SK-N-SH (cell line): ENCODE data around the gene HIPK4. TPM values are rescaled to one million over a fixed set of nuclear protein-coding genes. Genes with fewer than 3 reads are reported as not detected.
A peak's percentile ranks its signal among the peaks of the same experiment; 100 is the strongest.

ENCODE experiments used
- CTCF ChIA-PET: fragments of 300-600, 350-600 bp; formaldehyde crosslinking; extraction: SDS; loops from one replicate; lab custom pipeline; 2021; lab: Yijun Ruan, JAX
- POLR2A ChIA-PET: fragments of 350-600 bp; sonication (Branson Sonifier 250); formaldehyde crosslinking; extraction: SDS; loops from one replicate; lab custom pipeline; 2020; ENCODE audit warnings: antibody characterized with exemption, inconsistent platforms; lab: Yijun Ruan, JAX
- DNase-seq: peaks from one replicate; pipeline ENCODE4 v3.0.0; 2012
- H2AFZ ChIP-seq: fragments of 200-600 bp; sonication (generic); 2 replicates; pipeline ENCODE4 v1.8.1; 2016; ENCODE audit warnings: antibody characterized with exemption, mild to moderate bottlenecking, low read depth
- H3F3A ChIP-seq: fragments of 200-600 bp; sonication (generic); replicated peaks from 2 replicates; pipeline ENCODE3; 2016; ENCODE audit warnings: antibody characterized with exemption, mild to moderate bottlenecking; ENCODE audit not compliant: insufficient read depth
- H3K27ac ChIP-seq, 2 experiments: fragments of 200-500 bp in 1 of 2; fragments of 200-600 bp in 1 of 2; sonication (Bioruptor generic) in 1 of 2; sonication (generic), shearing (Covaris generic) in 1 of 2; 2 replicates each; pipeline versions ENCODE4 v1.5.1 to v1.6.1; 2014 to 2016; ENCODE audit warnings: low read depth in 2 of 2, inconsistent platforms in 1 of 2, low read length in 1 of 2, mild to moderate bottlenecking in 1 of 2, mixed read lengths in 1 of 2
- H3K27me3 ChIP-seq: fragments of 200-600 bp; sonication (generic), shearing (Covaris generic); 2 replicates; pipeline ENCODE4 v1.6.1; 2016; ENCODE audit warnings: mixed run types; ENCODE audit not compliant: insufficient read depth
- H3K36me3 ChIP-seq, 2 experiments: fragments of 200-500 bp in 1 of 2; fragments of 200-600 bp in 1 of 2; sonication (Bioruptor generic) in 1 of 2; sonication (generic) in 1 of 2; replicated peaks in 1 of 2; 2 replicates each; pipeline versions ENCODE3 to v1.5.1; 2014 to 2016; ENCODE audit warnings: low read length in 1 of 2, mild to moderate bottlenecking in 1 of 2; ENCODE audit not compliant: insufficient read depth in 2 of 2, control insufficient read depth in 1 of 2
- H3K4me1 ChIP-seq, 2 experiments: fragments of 200-500 bp in 1 of 2; fragments of 200-600 bp in 1 of 2; sonication (Bioruptor generic) in 1 of 2; sonication (generic), shearing (Covaris generic) in 1 of 2; 2 replicates each; pipeline versions ENCODE4 v1.5.1 to v1.6.1; 2014 to 2016; ENCODE audit warnings: low read depth in 1 of 2, low read length in 1 of 2, mixed run types in 1 of 2; ENCODE audit not compliant: insufficient read depth in 2 of 2, control insufficient read depth in 1 of 2
- H3K4me2 ChIP-seq: fragments of 200-600 bp; sonication (generic), shearing (Covaris generic); 2 replicates; pipeline ENCODE4 v1.6.1; 2017; ENCODE audit warnings: mixed run types
- H3K4me3 ChIP-seq, 2 experiments: fragments of 200-500 bp in 1 of 2; fragments of 200-600 bp in 1 of 2; sonication (Bioruptor generic) in 1 of 2; sonication (generic), shearing (Covaris generic) in 1 of 2; 2 replicates each; pipeline versions ENCODE4 v1.5.1 to v1.8.1; 2014 to 2016; ENCODE audit warnings: low read depth in 2 of 2, inconsistent platforms in 1 of 2, low read length in 1 of 2, mild to moderate bottlenecking in 1 of 2, mixed read lengths in 1 of 2, moderate library complexity in 1 of 2
- H3K79me2 ChIP-seq: fragments of 200-600 bp; sonication (generic); 2 replicates; pipeline ENCODE4 v1.8.1; 2017; ENCODE audit warnings: mild to moderate bottlenecking; ENCODE audit not compliant: insufficient read depth
- H3K9ac ChIP-seq: fragments of 200-600 bp; sonication (generic); 2 replicates; pipeline ENCODE4 v1.6.1; 2017; ENCODE audit warnings: mixed run types
- H3K9me2 ChIP-seq: fragments of 200-600 bp; sonication (generic); 2 replicates; pipeline ENCODE4 v1.6.1; 2017; ENCODE audit warnings: mixed run types
- H3K9me3 ChIP-seq: fragments of 200-600 bp; sonication (generic); 2 replicates; pipeline ENCODE4 v1.6.1; 2017; ENCODE audit warnings: mixed run types, mild to moderate bottlenecking, moderate library complexity
- H4K20me1 ChIP-seq: fragments of 200-600 bp; sonication (generic); 2 replicates; pipeline ENCODE4 v1.6.1; 2017; ENCODE audit warnings: mild to moderate bottlenecking, mixed run types; ENCODE audit not compliant: insufficient read depth
- CTCF ChIP-seq: fragments of 200-600 bp; sonication (generic); IDR thresholded peaks from 2 replicates; pipeline ENCODE4 v1.6.1; 2017; ENCODE audit warnings: antibody characterized with exemption, mild to moderate bottlenecking, moderate library complexity
- EP300 ChIP-seq, 2 experiments: IDR thresholded peaks; 2 replicates each; pipeline versions ENCODE4 v1.4.0 to v1.6.1; 2012; ENCODE audit warnings: borderline replicate concordance in 1 of 2, low read depth in 1 of 2, low read length in 1 of 2
- EZH2phosphoT487 ChIP-seq: fragments of 200-600 bp; sonication (generic); IDR thresholded peaks from 2 replicates; pipeline ENCODE4 v1.6.1; 2017; ENCODE audit warnings: low read depth, mixed run types, mild to moderate bottlenecking, antibody characterized with exemption, moderate library complexity, borderline replicate concordance
- GABPA ChIP-seq: IDR thresholded peaks from 2 replicates; pipeline ENCODE4 v1.4.0; 2012; ENCODE audit warnings: low read depth, mild to moderate bottlenecking
- GATA2 ChIP-seq: sonication (generic); formaldehyde crosslinking; IDR thresholded peaks from 2 replicates; pipeline ENCODE4 v1.5.0; 2020; ENCODE audit warnings: mild to moderate bottlenecking, missing genetic modification reagents
- JUND ChIP-seq: IDR thresholded peaks from 2 replicates; pipeline ENCODE4 v1.4.0; 2012
- POLR2AphosphoS5 ChIP-seq: IDR thresholded peaks from 2 replicates; pipeline ENCODE4 v1.6.1; 2012; ENCODE audit warnings: low read depth, low read length
- RXRA ChIP-seq: IDR thresholded peaks from 2 replicates; pipeline ENCODE4 v1.4.0; 2012; ENCODE audit warnings: low read depth, mild to moderate bottlenecking, borderline replicate concordance
- SMC3 ChIP-seq: IDR thresholded peaks from 2 replicates; pipeline ENCODE4 v1.6.1; 2012; ENCODE audit warnings: low read depth, low read length, improper control_type of control experiment
- TAF1 ChIP-seq: IDR thresholded peaks from 2 replicates; pipeline ENCODE4 v1.6.1; 2012; ENCODE audit warnings: low read depth, mild to moderate bottlenecking, low read length, moderate library complexity, borderline replicate concordance
- TCF12 ChIP-seq: IDR thresholded peaks from 2 replicates; pipeline ENCODE4 v1.4.0; 2012
- TEAD4 ChIP-seq: IDR thresholded peaks from 2 replicates; pipeline ENCODE4 v1.4.0; 2012; ENCODE audit warnings: mild to moderate bottlenecking, borderline replicate concordance; ENCODE audit not compliant: insufficient read depth
- WGBS: methylation state at CpG from one replicate; pipeline ENCODE4 v1.1.6; 2017; ENCODE audit warnings: low lambda C conversion rate; 5-methylcytosine and 5-hydroxymethylcytosine counted together
- polyA plus RNA-seq, 3 experiments: library from polyadenylated mRNA; depleted of rRNA; stranded (reverse); fragments of >200 nt; gene quantifications; 2 replicates each; pipeline ENCODE4 v1.2.3, GENCODE V29; 2012
- TF ChIP-seq, protein P1 (sequence below): fragments of 150-350 bp; IDR thresholded peaks from 2 replicates; pipeline ENCODE4 v1.6.1; 2016; ENCODE audit warnings: mild to moderate bottlenecking, low read depth, low read length
- TF ChIP-seq, protein P2 (sequence below): fragments of 150-350 bp; IDR thresholded peaks from 2 replicates; pipeline ENCODE4 v1.6.1; 2017; ENCODE audit warnings: antibody characterized with exemption, low read length, low read depth, borderline replicate concordance

The HIPK4 gene
- polyA plus RNA-seq, 1 of the 3 experiments (the other 2 are of a cell fraction): 0.23 TPM

DNA sequence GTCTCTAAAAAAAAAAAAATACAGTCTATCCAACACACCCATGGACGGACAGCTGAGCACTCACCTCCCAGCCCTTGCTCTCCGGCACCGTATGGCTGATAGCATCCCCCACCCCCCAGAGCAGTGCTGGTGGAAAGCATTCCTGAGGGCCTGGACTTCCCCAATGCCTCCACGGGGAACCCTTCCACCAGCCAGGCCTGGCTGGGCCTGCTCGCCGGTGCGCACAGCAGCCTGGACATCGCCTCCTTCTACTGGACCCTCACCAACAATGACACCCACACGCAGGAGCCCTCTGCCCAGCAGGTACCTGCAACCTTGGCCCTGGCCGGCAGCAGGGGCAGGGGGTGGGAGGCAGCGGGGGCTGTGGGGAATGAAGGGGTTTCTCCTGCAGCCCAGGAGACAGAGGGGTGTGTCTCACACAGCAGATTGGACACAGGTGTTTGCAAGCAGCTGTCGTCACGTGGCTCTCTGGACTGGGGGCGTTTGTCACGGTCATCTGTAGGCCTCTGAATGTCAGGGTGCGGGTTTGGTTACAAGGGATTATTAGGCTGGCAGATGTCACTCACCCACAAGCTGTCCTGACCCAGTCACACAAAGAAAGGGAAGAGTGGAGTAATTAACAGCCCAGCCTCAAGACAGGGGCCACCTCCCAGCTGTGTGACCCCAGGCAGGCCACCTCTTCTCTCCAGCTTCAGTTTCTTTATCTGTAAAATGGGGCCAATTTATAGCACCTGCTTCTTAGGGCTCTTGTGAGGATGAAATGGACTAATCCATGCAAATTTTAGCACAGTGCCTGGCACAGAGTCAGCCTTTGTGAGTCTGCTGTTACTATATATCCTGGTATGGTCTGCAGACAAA, 22.2 kb downstream of the HIPK4 start:
- H3K4me1 ChIP-seq: peaks cover 0 to 14% of the 10 kb centered on the region in 2 experiments; a peak in 2 of 4 replicates
- CTCF ChIA-PET: interaction anchor here (1.4 to 2.6 kb wide), 2 partner anchors 13 to 63 kb away, joined by 4 to 8 read pairs; no protein-coding TSS in a partner anchor
- no peaks in the 10 kb centered on the region for H3K9me3 ChIP-seq
- H3K27me3 ChIP-seq: no peaks in the 10 kb centered on the region
- no peak overlapping the region for H3K4me2 ChIP-seq
- H3K36me3 ChIP-seq: peaks cover 10 to 20% of the 10 kb centered on the region in 2 experiments
- H3K4me3 ChIP-seq: no peak overlapping the region
- H3F3A ChIP-seq: peaks cover 7% of the 10 kb centered on the region
- H4K20me1 ChIP-seq: no peaks in the 10 kb centered on the region
- WGBS: 97% methylated on average over 12 of the region's 16 CpGs
- H3K79me2 ChIP-seq: peaks cover 9% of the 10 kb centered on the region; the same call in 1 of the 2 replicates
- POLR2A ChIA-PET: no interaction called here
- TF ChIP-seq GABPA (no peak), CTCF (no peak), EZH2phosphoT487 (no peak), SMC3 (no peak), JUND (no peak), TEAD4 (no peak), RXRA (no peak), GATA2 (CRISPR knock-in tag) (no peak), POLR2AphosphoS5 (no peak), EP300 (IDR thresholded peaks at IDR 0.05; ENCODE audit: borderline replicate concordance in 1 of 2, low read depth in 1 of 2, low read length in 1 of 2) (no peak), TAF1 (no peak), TCF12 (no peak)
- TF ChIP-seq, protein P1, sequence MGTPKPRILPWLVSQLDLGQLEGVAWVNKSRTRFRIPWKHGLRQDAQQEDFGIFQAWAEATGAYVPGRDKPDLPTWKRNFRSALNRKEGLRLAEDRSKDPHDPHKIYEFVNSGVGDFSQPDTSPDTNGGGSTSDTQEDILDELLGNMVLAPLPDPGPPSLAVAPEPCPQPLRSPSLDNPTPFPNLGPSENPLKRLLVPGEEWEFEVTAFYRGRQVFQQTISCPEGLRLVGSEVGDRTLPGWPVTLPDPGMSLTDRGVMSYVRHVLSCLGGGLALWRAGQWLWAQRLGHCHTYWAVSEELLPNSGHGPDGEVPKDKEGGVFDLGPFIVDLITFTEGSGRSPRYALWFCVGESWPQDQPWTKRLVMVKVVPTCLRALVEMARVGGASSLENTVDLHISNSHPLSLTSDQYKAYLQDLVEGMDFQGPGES: no peak
- TF ChIP-seq, protein P2, sequence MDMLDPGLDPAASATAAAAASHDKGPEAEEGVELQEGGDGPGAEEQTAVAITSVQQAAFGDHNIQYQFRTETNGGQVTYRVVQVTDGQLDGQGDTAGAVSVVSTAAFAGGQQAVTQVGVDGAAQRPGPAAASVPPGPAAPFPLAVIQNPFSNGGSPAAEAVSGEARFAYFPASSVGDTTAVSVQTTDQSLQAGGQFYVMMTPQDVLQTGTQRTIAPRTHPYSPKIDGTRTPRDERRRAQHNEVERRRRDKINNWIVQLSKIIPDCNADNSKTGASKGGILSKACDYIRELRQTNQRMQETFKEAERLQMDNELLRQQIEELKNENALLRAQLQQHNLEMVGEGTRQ: no peak
- DNase-seq: peak; percentile 19
- H2AFZ ChIP-seq: no peak overlapping the region
- H3K9me2 ChIP-seq: no peaks in the 10 kb centered on the region
- no peak overlapping the region for H3K27ac ChIP-seq
- no peak overlapping the region for H3K9ac ChIP-seq
